ENCODE measurements around the gene TIMP4.

The TIMP4 gene

GRCh38 chr3:12147049-12147780, 11.5 kb downstream of the TIMP4 start:
- no peak for DNase-seq

- DNase-seq, result no peak
Observed at GRCh38 chr3:12143949-12144504, 14.7 kb downstream of the TIMP4 start.

DNA sequence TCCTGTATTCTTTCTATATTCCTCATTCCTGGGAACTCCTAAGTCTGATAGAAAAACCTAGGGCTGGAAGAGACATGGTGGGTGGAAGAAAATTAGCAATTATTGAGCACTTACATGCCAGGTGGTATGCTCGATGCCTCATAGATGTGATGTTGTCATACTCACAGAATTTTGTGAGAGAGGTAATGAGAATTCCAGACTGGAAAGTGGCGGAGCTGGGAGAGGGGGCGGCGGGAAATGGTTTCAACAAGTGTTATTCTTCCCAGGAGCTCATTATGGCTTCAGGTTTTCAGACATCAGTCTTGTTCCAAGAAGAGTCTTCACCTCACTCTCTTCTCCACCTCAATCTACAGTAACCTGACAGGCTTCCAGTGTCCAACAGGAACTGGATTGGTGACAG, 16.2 kb downstream of the TIMP4 start:
- DNase-seq, result no peak

- no peak for DNase-seq
Observed at GRCh38 chr3:12141350-12141749, 17.4 kb downstream of the TIMP4 start.

GRCh38 chr3:12139111-12139511, 19.6 kb downstream of the TIMP4 start:
- DNase-seq, result no peak

- DNase-seq, result no peak
Observed at GRCh38 chr3:12138044-12138443, 20.7 kb downstream of the TIMP4 start.

- no peak for DNase-seq
Observed at GRCh38 chr3:12136371-12136770, 22.3 kb downstream of the TIMP4 start.

GRCh38 chr3:12135029-12135657, 23.6 kb downstream of the TIMP4 start:
- DNase-seq, result peak; percentile 44

DNA sequence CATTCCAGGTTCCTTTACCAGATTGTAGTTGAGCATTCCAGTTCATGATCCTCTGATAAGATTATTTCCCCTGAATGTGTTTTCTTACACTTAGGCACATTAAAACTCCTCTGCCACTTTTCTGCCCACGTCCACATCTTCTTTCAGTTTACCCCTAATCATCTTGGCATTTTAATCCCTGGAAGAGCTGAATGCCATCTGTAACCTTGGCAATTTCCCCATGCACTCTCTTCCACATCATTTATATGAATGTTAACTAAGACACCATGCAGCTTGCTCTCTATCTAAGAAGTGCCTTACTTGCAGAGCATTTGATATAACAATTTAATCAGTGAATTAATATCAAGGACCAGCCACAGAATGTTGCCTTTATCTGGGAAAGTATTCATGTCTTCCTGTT, 25.8 kb downstream of the TIMP4 start:
- no peak for DNase-seq

GRCh38 chr3:12131351-12132090, 27.2 kb downstream of the TIMP4 start:
- no peak for DNase-seq

- DNase-seq, result no peak
Observed at GRCh38 chr3:12127391-12127790, 31.3 kb downstream of the TIMP4 start.

DNA sequence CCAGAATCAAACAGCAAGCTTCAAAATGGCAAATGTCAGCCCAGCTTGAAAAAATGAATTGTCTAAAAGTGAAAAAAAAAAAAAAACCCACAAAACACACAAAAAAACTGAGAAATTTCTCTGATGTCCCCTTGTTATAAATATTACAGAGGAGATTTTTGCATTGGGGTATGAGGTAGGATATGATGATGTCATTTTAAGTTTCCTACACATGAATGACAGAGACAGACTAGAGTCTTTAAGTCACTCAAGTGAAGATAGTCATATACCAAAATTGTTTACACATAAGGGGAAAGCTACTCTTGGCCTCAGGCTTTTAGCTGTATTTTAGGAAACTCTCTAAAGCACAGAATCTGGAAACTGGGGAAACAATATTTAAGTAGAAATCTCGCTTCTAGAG, 32.9 kb downstream of the TIMP4 start:
- no peak for DNase-seq

- no peak for DNase-seq
Observed at GRCh38 chr3:12121466-12121865, 37.2 kb downstream of the TIMP4 start.

DNA sequence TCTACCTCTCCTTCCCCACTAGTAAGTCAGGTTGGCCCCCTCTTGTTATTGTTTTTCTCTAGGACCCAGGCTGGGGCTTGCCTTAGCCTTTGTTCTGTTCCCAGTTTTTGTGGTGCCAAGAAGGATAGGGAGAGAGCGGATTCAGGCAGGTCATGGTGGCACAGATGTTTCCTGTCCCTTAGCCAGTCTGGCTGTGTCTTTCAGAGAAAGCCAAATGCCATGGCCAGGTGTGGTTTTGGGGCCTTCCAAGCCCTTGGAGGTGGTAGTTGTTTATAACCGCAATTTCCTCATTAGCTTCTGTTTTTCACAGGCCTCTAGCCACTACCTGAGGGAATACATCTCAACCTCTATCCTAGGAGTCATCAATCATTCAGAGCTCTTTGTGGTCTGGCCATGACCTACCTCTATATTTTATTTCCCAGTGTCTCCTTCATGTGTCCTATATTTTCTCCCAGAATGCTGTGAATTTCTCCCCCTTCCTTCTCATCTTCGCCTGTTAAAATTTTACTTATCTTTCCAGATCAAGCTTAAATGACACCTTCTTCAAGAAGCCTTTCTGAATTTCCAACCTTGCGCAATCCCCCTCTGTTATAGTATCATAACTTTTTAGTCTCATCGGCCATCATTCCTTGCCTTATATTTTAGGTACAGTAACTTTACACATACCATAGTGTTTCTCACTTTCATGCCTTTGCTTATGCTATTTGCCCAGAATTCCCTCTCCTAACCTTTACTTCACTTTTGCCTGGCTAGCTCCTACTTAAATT, 38.2 kb downstream of the TIMP4 start:
- no peak for DNase-seq

GRCh38 chr3:12117473-12117872, 41.2 kb downstream of the TIMP4 start:
- no peak for DNase-seq

- no peak for DNase-seq
Observed at GRCh38 chr3:12116870-12117269, 41.8 kb downstream of the TIMP4 start.

DNA sequence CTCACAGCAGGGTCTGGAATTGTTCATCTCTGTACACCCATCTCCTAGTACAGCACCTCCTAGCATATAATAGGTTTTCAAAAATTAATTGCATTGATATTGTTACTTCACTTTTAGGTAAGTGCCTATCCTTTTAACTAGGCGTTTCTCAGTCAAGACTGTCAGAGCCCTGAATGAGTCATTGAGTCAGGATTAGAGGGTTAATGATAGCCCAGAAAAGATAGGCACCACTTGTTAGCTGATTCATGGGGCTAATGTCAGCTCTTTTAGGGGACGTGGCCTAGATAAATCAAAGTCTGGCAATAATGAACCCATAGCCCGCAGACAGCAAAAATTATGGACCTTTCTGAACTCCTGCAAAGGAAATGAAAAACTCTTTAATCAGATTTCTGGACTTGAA, 42.9 kb downstream of the TIMP4 start:
- DNase-seq, result no peak

GRCh38 chr3:12115104-12115503, 43.6 kb downstream of the TIMP4 start:
- DNase-seq, result no peak

- DNase-seq, result no peak
Observed at GRCh38 chr3:12114251-12114650, 44.5 kb downstream of the TIMP4 start.

- DNase-seq, result no peak
Observed at GRCh38 chr3:12107071-12107713, 51.5 kb downstream of the TIMP4 start.

All from CD4-positive, alpha-beta T cell treated with Interleukin-4 for 4 hours (primary cell).